HG02870 (cell line): ENCODE data around the gene TMEM250.

Experiments
- ATAC-seq: cut with Tn5 transposase; IDR thresholded peaks from one replicate; pipeline ENCODE4 v1.9.1; 2021; ENCODE audit warnings: mild to moderate bottlenecking, moderate library complexity; ENCODE audit not compliant: unreplicated experiment

Gene TMEM250

GRCh38 chr9:136133191-136133958 lies 14.7 kb upstream of the TMEM250 start:
- ATAC-seq, result no peak

- ATAC-seq, result no peak
Observed at GRCh38 chr9:136132512-136133050, 13.9 kb upstream of the TMEM250 start.

GRCh38 chr9:136131629-136132511 lies 13.2 kb upstream of the TMEM250 start:
- no peak for ATAC-seq

GRCh38 chr9:136129176-136129575 lies 10.5 kb upstream of the TMEM250 start:
- no peak for ATAC-seq

- ATAC-seq, result no peak
Observed at GRCh38 chr9:136128436-136128835, 9.8 kb upstream of the TMEM250 start.

- no peak for ATAC-seq
Observed at GRCh38 chr9:136127313-136127712, 8.6 kb upstream of the TMEM250 start.

GRCh38 chr9:136124976-136125692 lies 6.5 kb upstream of the TMEM250 start:
- no peak for ATAC-seq

- ATAC-seq, result no peak
Observed at GRCh38 chr9:136122425-136123383, 4.0 kb upstream of the TMEM250 start.

- no peak for ATAC-seq
Observed at GRCh38 chr9:136121801-136122200, 3.1 kb upstream of the TMEM250 start.

GRCh38 chr9:136120438-136120844 lies 1.8 kb upstream of the TMEM250 start:
- ATAC-seq, result no peak

GRCh38 chr9:136119883-136120393 lies 1.3 kb upstream of the TMEM250 start:
- ATAC-seq, result no peak

GRCh38 chr9:136119061-136119882 lies 597 bp upstream of the TMEM250 start:
- peak; percentile 11 for ATAC-seq

- peak; percentile 16 for ATAC-seq
Observed at GRCh38 chr9:136117916-136118319, 757 bp downstream of the TMEM250 start.

- no peak for ATAC-seq
Observed at GRCh38 chr9:136117291-136117915, 1.3 kb downstream of the TMEM250 start.

- ATAC-seq, result no peak
Observed at GRCh38 chr9:136116360-136117098, 2.1 kb downstream of the TMEM250 start.

GRCh38 chr9:136115641-136116359 lies 2.9 kb downstream of the TMEM250 start:
- no peak for ATAC-seq

- no peak for ATAC-seq
Observed at GRCh38 chr9:136115206-136115605, 3.5 kb downstream of the TMEM250 start.
